ENCODE measurements around the gene COQ9.

The COQ9 gene

DNA sequence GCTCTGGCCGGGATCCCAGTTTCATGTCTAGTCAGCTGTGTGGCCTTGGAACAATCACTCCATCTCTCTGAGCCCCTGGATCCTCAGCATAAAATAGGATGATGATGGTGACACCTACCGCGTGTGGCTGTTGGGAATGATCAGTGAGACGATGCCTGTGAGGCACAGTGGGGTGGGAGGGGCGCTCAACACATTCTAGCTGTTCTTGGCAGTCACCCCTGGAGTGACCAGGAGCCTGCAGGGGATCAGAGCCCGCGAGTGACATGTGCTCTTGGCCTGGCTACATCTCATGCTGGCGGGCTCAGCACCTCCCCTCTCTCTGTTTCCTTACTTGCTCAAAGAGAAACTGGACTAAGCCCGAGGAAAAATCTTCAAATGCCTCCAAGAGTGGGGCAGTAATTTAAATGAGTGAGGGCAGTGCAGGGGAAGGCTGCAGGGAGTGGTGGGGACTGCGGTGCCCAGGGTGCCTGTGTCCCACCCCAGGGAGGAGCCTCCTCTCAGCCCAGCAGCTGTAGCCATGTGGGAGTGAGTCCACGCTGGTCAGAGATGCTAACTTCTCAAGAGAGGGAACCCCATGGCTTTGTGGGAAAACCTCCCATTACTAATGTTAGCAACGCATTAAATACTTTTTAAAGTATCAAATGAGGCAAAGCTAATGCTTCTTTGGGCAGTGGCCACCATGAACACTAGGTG is 62.1 kb downstream of the COQ9 start:
- DNase-seq (ENCODE audit: low read depth in 4 of 4, low spot score in 1 of 4) = no peak

DNA sequence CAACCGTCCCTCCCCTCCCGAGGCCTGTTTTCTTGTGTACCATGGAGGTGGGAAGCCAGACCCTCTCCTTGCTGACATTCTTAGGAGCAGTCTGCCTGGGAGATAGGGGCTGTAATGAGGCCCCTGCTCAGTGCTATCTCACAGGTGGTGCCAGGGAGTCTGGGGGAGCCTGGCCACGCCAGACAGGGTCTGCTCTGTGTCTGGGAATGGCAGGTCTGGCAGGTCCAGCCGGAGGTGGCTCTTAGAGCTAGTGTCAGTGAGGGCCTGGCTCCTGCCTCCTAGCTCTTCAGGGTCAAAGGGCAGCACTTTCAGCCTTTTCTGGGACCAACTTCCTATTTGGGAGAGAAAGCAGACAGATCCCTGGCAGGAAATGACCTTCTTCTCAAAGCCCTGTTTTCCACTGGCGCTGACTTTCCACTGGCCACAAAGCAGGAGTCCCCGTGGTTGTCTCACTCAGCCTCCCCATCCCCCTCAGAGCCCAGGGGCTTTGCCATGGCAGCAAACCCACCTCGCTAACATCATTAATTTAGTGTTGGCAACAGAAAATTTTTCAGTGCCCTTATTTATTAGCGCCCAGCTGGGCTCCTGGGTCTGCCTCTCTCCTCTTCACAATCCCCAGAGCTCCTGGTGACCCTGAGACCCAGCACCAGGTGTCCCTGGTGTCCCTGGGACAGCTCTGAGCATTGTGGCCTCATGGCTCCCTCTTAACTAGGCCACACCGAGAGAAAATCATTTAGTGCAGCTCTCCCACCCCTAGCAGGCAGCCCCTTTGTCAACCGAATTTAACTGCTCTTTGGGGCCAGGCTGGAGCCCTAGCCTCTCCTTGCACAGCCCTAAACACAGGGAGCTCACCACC is 63.0 kb downstream of the COQ9 start:
- DNase-seq (ENCODE audit: low read depth in 4 of 4, low spot score in 1 of 4) = no peak
